Kidney (tissue), 14 donors: ENCODE measurements around the gene OSBP2. TPM values are rescaled to one million over a fixed set of nuclear protein-coding genes. Genes with fewer than 3 reads are reported as not detected.
"Not testable (repeated sequence)": the region's sequence is repeated elsewhere in the genome, so short reads cannot be mapped to it uniquely, and the experiment has no call there.

Experiments
- DNase-seq, 5 donors: peaks; one replicate each; pipeline ENCODE4 v3.0.0-alpha.2; 2013 to 2020
- FAIRE-seq: peaks from 2 replicates; lab custom pipeline; 2012; peaks lifted over from hg19 to GRCh38; lab: Jason Lieb, UNC
- H3K27ac ChIP-seq, 2 donors: one replicate each; pipeline ENCODE4 v1.7.0; 2013; ENCODE audit warnings: low read depth in 2 of 2, low read length in 2 of 2, inconsistent platforms in 1 of 2
- H3K27me3 ChIP-seq: one replicate; pipeline ENCODE4 v1.7.1; 2013; ENCODE audit warnings: low read length, inconsistent platforms; ENCODE audit not compliant: control insufficient read depth, insufficient read depth
- H3K36me3 ChIP-seq, 3 donors: one replicate each; pipeline versions ENCODE4 v1.7.0 to v1.7.1; 2013; ENCODE audit warnings: low read length in 3 of 3, control low read depth in 1 of 3, inconsistent platforms in 1 of 3; ENCODE audit not compliant: insufficient read depth in 3 of 3, control insufficient read depth in 2 of 3
- H3K4me1 ChIP-seq, 3 donors: one replicate each; pipeline versions ENCODE4 v1.7.0 to v1.7.1; 2013; ENCODE audit warnings: low read length in 3 of 3, inconsistent platforms in 1 of 3, low read depth in 1 of 3; ENCODE audit not compliant: control insufficient read depth in 2 of 3, insufficient read depth in 2 of 3
- H3K4me3 ChIP-seq, 3 donors: one replicate each; pipeline versions ENCODE4 v1.7.0 to v1.8.1; 2013; ENCODE audit warnings: low read length in 3 of 3, control low read depth in 1 of 3, inconsistent platforms in 1 of 3
- H3K9ac ChIP-seq, 3 donors: one replicate each; pipeline versions ENCODE4 v1.7.0 to v1.7.1; 2013; ENCODE audit warnings: low read length in 3 of 3, control low read depth in 1 of 3, inconsistent platforms in 1 of 3
- H3K9me3 ChIP-seq, 3 donors: one replicate each; pipeline versions ENCODE4 v1.7.0 to v1.7.1; 2013; ENCODE audit warnings: low read length in 3 of 3, control low read depth in 1 of 3, inconsistent platforms in 1 of 3; ENCODE audit not compliant: control insufficient read depth in 2 of 3, insufficient read depth in 1 of 3
- CTCF ChIP-seq: IDR thresholded peaks from 3 replicates; pipeline ENCODE4 v1.5.1; 2012; ENCODE audit warnings: mild to moderate bottlenecking, moderate library complexity, borderline replicate concordance; ENCODE audit not compliant: insufficient read depth; ENCODE audit errors: extremely low read depth
- intact Hi-C: fragments of 100-400 bp; cut with DNase I; formaldehyde crosslinking; loops from one replicate; pipeline ENCODE4 v1.11.1; 2022
- polyA plus RNA-seq: library from polyadenylated mRNA; stranded (reverse); fragments of 350-450 nt; fragmentation: Illumina TruSeq; extraction: RNeasy Lipid Tissue Mini Kit (QIAGEN cat#74804); gene quantifications from one replicate; pipeline ENCODE4 v1.2.3, GENCODE V29; 2014; ENCODE audit warnings: low read depth, low replicate concordance; ENCODE audit not compliant: insufficient read depth
- total RNA-seq: library from RNA; stranded (reverse); fragmentation: NEBNext Ultra II Directional; extraction: Animal tissue kit (Norgen Biotek cat#: 25700); gene quantifications from one replicate; pipeline ENCODE4 v1.2.1, GENCODE V29; 2021
- donor health status: control.
- donor health status: control.
- donor health status: control.
- donor health status: control.
- donor health status: control.
- donor health status: DM: yes; HTN: yes; CAD: no.
- donor health status: Normal renal cell carcinoma (clear cell type).

Gene OSBP2
- total and polyA plus RNA-seq, 2 donors from 2014 or later, result 3.4 to 4.0 TPM

DNA sequence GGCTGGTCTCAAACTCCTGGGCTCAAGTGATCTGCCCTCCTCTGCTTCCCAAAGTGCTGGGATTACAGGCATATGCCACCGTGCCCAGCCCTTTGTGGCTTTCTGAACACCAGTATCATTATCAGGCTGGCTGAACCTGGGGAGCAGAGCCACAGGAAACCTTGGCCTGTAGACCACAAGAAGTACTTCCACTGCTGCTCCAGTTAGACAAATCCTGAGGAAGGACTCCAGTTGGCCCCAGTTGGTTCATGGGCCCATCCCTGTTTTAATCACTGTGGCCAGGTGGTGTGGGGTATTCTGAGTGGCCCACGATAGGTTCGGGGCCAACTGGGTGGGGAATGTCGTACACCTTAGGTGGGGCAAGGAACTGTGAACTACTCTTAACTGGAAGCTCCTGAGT lies 21.5 kb upstream of the OSBP2 start:
- Histone ChIP-seq H3K27me3 (no peaks in the 10 kb centered on the region), H3K4me1 (peaks cover 0 to 4% (median 0%) of the 10 kb centered on the region in 3 donors), H3K9ac (no peak overlapping the region), H3K36me3 (no peaks in the 10 kb centered on the region), H3K9me3 (no peaks in the 10 kb centered on the region), H3K27ac (no peak overlapping the region), H3K4me3 (no peak overlapping the region)
- DNase-seq (no peak), FAIRE-seq (no peak)
- no peak for TF ChIP-seq CTCF
- intact Hi-C loops, result no loop called here

DNA sequence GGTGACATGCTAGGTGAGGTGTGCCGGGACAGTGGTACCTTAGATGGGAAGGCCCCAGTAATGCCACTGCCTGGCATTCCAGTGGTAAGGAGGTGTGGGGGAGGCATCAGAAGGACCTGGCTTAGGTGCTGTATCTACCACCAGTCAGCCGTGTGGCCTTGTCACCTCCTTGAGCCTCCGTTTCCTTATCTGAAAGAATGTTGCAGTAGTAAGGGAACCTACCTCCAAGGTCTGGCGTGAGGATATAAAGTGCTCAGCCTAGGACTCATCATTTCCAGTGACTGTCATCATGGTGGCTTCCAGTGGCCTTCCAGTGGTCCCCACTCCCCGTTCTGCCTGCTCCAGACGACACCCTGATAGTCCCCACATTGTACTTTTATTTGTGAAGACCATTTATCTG lies 20.2 kb upstream of the OSBP2 start:
- no peak for DNase-seq
- H3K9me3 ChIP-seq, result no peaks in the 10 kb centered on the region
- no peak overlapping the region for H3K4me3 ChIP-seq
- TF ChIP-seq CTCF, result no peak
- no peaks in the 10 kb centered on the region for H3K27me3 ChIP-seq
- H3K27ac ChIP-seq, result no peak overlapping the region
- no peak overlapping the region for H3K9ac ChIP-seq
- intact Hi-C loops, result no loop called here
- no peak for FAIRE-seq
- H3K36me3 ChIP-seq, result no peaks in the 10 kb centered on the region
- no peaks in the 10 kb centered on the region for H3K4me1 ChIP-seq

DNA sequence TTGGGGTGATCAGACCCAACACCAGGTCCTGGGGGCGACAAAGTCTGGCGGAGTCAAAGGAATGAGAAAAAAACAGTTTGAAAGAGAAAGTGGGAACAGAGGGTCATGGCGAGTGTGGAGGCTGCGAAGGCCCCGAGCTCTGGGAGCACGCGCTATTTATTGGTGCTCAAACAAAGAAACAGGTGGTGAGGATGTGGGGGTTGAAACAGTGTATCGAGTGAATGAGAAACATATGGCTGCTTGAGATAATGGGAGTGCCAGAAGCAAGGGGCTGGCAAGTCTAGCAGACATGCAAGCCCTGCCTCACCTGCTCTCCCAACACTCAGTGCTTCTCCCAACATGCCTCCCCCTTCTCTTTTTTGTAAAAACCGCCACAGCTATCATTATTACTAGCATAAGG lies 19.2 kb upstream of the OSBP2 start:
- FAIRE-seq, result no peak
- TF ChIP-seq CTCF, result no peak
- no peak overlapping the region for H3K9ac ChIP-seq
- H3K9me3 ChIP-seq, result no peaks in the 10 kb centered on the region
- DNase-seq, result no peak
- H3K4me1 ChIP-seq, result no peaks in the 10 kb centered on the region
- no peak overlapping the region for H3K4me3 ChIP-seq
- no peaks in the 10 kb centered on the region for H3K27me3 ChIP-seq
- no peak overlapping the region for H3K27ac ChIP-seq
- intact Hi-C loops, result no loop called here
- no peaks in the 10 kb centered on the region for H3K36me3 ChIP-seq

DNA sequence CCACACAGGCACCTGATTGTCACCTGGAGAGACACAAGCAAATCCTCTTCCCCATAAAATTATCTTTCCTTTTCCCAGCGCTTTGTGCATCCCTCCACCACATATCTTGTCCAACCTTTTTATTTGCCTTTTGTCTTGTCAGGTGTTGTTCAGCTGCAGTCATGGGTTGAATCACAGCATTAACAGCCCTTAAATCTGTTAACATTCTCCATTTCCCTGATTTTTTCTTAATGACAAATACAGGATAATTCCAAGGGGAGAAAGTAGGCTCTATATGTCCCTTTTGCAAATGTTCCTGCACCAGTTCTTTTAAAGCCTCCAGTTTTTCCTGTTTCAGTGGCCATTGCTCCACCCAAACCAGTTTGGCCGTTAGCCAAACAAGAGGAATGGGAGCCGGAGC lies 18.1 kb upstream of the OSBP2 start:
- H3K27ac ChIP-seq, H3K9me3 ChIP-seq, H3K9ac ChIP-seq, H3K4me3 ChIP-seq, FAIRE-seq, H3K27me3 ChIP-seq, intact Hi-C loops, H3K4me1 ChIP-seq, DNase-seq, H3K36me3 ChIP-seq: not testable (repeated sequence)

- H3K4me3 ChIP-seq, H3K27ac ChIP-seq, H3K36me3 ChIP-seq, DNase-seq, intact Hi-C loops, H3K9me3 ChIP-seq, H3K4me1 ChIP-seq, FAIRE-seq, H3K27me3 ChIP-seq, H3K9ac ChIP-seq: not testable (repeated sequence)
These were observed 14.6 kb upstream of the OSBP2 start for GRCh38 chr22:30679895-30680690.
